SJSA1 (cell line): ENCODE data around the gene CSRP3. TPM values are rescaled to one million over a fixed set of nuclear protein-coding genes. Genes with fewer than 3 reads are reported as not detected.
"Not testable (repeated sequence)": the region's sequence is repeated elsewhere in the genome, so short reads cannot be mapped to it uniquely, and the experiment has no call there.

ENCODE experiments used
- DNase-seq, 2 experiments: peaks; one replicate each; pipeline ENCODE4 v3.0.0-alpha.2; 2015 to 2020; ENCODE audit warnings: low spot score in 2 of 2, low read depth in 1 of 2
- H3K27ac ChIP-seq: fragments of 250-450 bp; sonication (Bioruptor Pico); 2 replicates; pipeline ENCODE4 v1.5.1; 2020; ENCODE audit warnings: mild to moderate bottlenecking, moderate library complexity
- H3K27me3 ChIP-seq: fragments of 250-450 bp; sonication (Bioruptor Pico); replicated peaks from 2 replicates; pipeline ENCODE4 v1.5.1; 2020; ENCODE audit warnings: mild to moderate bottlenecking, moderate library complexity
- H3K36me3 ChIP-seq: fragments of 250-450 bp; sonication (Bioruptor Pico); 2 replicates; pipeline ENCODE4 v1.5.1; 2020; ENCODE audit warnings: mild to moderate bottlenecking
- H3K4me1 ChIP-seq: fragments of 250-450 bp; sonication (Bioruptor Pico); replicated peaks from 2 replicates; pipeline ENCODE4 v1.6.1; 2021; ENCODE audit warnings: mild to moderate bottlenecking
- H3K4me3 ChIP-seq: fragments of 250-450 bp; sonication (Bioruptor Pico); 2 replicates; pipeline ENCODE4 v1.5.1; 2020; ENCODE audit warnings: mild to moderate bottlenecking
- H3K9me3 ChIP-seq: fragments of 250-450 bp; sonication (Bioruptor Pico); replicated peaks from 2 replicates; pipeline ENCODE4 v1.5.1; 2020; ENCODE audit warnings: mild to moderate bottlenecking
- total RNA-seq: library from RNA; depleted of rRNA; stranded (reverse); fragments of >200 nt; shearing (Covaris generic); gene quantifications from 2 replicates; pipeline ENCODE4 v1.2.3, GENCODE V29; 2014; rRNA removed

The CSRP3 gene
- total RNA-seq, 1 experiment from 2014 or later = not detected

DNA sequence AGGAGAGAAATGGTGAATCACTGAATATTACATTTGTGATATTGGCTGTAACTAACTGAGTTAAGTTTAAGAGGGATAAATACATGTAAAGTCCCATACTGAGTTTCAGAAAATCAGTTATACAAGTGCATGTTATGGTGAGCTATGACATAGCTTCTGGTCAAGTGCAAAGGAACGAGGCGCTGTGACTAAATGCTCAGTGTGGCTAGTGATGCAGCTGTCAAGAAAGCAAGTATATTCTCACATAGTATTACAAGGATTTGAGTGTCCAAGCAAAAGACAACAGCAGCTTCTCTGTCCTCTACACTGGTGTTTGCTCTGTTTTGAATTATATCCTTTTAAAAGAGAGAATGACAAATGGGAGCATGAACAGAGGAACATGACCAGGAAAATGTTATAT is 40.1 kb downstream of the CSRP3 start:
- no peak overlapping the region for H3K4me3 ChIP-seq
- no peaks in the 10 kb centered on the region for H3K4me1 ChIP-seq
- H3K36me3 ChIP-seq = no peaks in the 10 kb centered on the region
- H3K9me3 ChIP-seq = no peaks in the 10 kb centered on the region
- no peak for DNase-seq
- H3K27ac ChIP-seq = no peak overlapping the region
- H3K27me3 ChIP-seq = no peaks in the 10 kb centered on the region

DNA sequence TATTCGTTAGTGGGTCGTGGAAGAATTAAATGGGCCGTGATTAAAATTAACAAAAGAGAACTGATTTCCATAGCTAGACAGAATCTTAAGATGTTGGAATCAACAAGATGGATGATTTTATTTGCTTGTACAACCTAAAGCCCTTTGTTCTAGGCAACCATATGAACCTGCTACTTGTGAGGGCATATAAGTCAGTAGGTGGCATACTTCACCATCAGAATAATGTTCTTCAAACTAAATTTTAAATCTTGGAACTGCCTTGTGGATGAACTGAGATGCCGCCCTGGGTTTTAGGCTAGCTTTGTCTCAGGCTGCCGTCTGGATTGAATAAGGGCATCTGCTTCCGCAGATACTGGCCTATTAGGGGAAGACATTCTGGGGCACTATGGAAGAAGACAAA is 40.9 kb downstream of the CSRP3 start:
- no peak overlapping the region for H3K4me3 ChIP-seq
- no peak overlapping the region for H3K27ac ChIP-seq
- no peaks in the 10 kb centered on the region for H3K4me1 ChIP-seq
- H3K27me3 ChIP-seq = no peaks in the 10 kb centered on the region
- no peaks in the 10 kb centered on the region for H3K9me3 ChIP-seq
- no peak for DNase-seq
- no peaks in the 10 kb centered on the region for H3K36me3 ChIP-seq

DNA sequence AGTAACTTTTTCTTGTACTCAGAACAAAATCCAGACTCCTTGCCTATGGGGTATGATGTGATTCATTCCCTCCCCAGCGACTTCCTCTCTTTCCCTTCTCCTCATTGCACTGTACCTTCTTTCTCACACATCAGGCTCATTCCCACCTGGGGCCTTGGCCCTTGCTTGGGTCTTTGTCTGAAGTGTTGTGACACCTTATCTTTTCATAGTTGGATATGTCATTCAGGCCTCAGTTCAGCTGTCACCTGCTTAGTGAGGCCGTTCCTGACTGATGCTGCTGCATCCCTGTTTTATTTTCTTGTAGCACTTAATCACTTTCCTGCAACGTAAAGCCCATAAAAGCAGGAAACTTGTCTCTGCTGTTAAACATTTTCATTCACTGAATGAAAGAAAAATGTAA is 44.9 kb downstream of the CSRP3 start:
- no peak overlapping the region for H3K4me3 ChIP-seq
- no peak overlapping the region for H3K27ac ChIP-seq
- no peak for DNase-seq

DNA sequence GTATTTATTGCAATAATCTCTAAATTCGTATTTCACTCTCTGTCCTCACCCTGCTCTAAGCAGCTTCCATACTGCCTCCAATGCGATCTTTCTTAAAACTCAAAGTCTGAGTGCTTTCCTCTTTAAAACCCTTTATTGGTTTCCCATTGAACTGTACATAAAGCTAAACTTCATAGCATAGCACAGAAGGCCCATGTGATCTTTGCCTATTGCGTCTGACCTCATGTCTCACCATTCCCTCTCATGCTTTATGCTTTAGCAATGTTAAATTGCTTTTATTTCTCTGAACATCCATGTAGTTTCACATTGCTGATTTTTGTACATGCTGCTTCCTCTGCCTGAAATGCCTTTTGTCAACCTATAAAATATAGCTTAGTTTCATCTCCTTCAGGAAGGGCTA is 56.5 kb downstream of the CSRP3 start:
- no peaks in the 10 kb centered on the region for H3K9me3 ChIP-seq

More for the DNA sequence above, 44.9 kb downstream of the CSRP3 start:
- H3K4me1 ChIP-seq = no peaks in the 10 kb centered on the region
- no peaks in the 10 kb centered on the region for H3K9me3 ChIP-seq
- H3K27me3 ChIP-seq = no peaks in the 10 kb centered on the region
- H3K36me3 ChIP-seq = no peaks in the 10 kb centered on the region

DNA sequence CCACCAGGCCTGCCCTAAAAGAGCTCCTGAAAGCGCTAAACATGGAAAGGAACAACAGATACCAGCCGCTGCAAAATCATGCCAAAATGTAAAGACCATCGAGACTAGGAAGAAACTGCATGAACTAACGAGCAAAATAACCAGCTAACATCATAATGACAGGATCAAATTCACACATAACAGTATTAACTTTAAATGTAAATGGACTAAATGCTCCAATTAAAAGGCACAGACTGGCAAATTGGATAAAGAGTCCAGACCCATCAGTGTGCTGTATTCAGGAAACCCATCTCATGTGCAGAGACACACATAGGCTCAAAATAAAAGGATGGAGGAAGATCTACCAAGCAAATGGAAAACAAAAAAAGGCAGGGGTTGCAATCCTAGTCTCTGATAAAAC is 64.9 kb downstream of the CSRP3 start:
- H3K36me3 ChIP-seq, H3K4me1 ChIP-seq, H3K27ac ChIP-seq, H3K27me3 ChIP-seq, H3K9me3 ChIP-seq, H3K4me3 ChIP-seq, DNase-seq: not testable (repeated sequence)

More for the DNA sequence above, 56.5 kb downstream of the CSRP3 start:
- H3K27me3 ChIP-seq = no peaks in the 10 kb centered on the region
- H3K27ac ChIP-seq = no peak overlapping the region
- no peak overlapping the region for H3K4me3 ChIP-seq
- DNase-seq = no peak
- H3K36me3 ChIP-seq = no peaks in the 10 kb centered on the region
- no peaks in the 10 kb centered on the region for H3K4me1 ChIP-seq

DNA sequence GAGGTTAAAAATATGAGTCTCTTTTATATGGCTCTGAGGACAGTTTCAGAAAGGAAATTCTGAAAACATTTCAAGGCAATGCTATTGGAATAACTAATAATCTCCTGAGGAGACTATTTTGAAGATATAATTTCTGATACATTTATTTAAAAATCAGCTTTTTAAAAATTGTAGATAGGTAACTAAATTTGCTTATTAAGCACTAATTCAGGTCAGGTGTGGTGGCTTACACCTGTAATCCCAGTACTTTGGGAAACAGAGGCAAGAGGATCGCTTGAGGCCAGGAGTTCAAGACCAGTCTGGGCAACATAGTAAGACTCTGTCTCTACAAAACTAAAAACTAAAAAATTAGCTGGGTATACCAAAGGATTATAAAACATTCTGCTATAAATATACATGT is 67.8 kb downstream of the CSRP3 start:
- no peak overlapping the region for H3K27ac ChIP-seq
- no peaks in the 10 kb centered on the region for H3K9me3 ChIP-seq
- DNase-seq = no peak
- no peaks in the 10 kb centered on the region for H3K27me3 ChIP-seq
- no peaks in the 10 kb centered on the region for H3K4me1 ChIP-seq
- H3K36me3 ChIP-seq = no peaks in the 10 kb centered on the region
- no peak overlapping the region for H3K4me3 ChIP-seq

Other genes with a start within 250 kb of the CSRP3 start
- not detected in 2 replicates for gene MRGPRX2, start 141.3 kb downstream of the CSRP3 start, total RNA-seq
- gene ZDHHC13, start 84.8 kb downstream of the CSRP3 start, total RNA-seq = 13.2 and 18.5 TPM in 2 replicates
- gene E2F8, start 39.0 kb upstream of the CSRP3 start, total RNA-seq = 4.2 and 8.8 TPM in 2 replicates